Measurements from ENCODE around the gene RCOR1.

Gene RCOR1

GRCh38 chr14:102737402-102738372, 145.2 kb downstream of the RCOR1 start:
- H3K4me3 ChIP-seq (ENCODE audit: low read length): no peak overlapping the region
- DNase-seq (ENCODE audit: low read depth): no peak
- no peak for TF ChIP-seq CTCF (conservative IDR thresholded peaks at IDR 0.05; ENCODE audit: low read length)

- TF ChIP-seq CTCF (conservative IDR thresholded peaks at IDR 0.05; ENCODE audit: low read length): no peak
- no peak overlapping the region for H3K4me3 ChIP-seq (ENCODE audit: low read length)
- DNase-seq (ENCODE audit: low read depth): no peak
Measured at GRCh38 chr14:102738373-102739189, 146.1 kb downstream of the RCOR1 start.

- no peak for DNase-seq (ENCODE audit: low read depth)
- H3K4me3 ChIP-seq (ENCODE audit: low read length): no peak overlapping the region
- TF ChIP-seq CTCF (conservative IDR thresholded peaks at IDR 0.05; ENCODE audit: low read length): no peak
Measured at GRCh38 chr14:102739190-102739469, 146.7 kb downstream of the RCOR1 start.

GRCh38 chr14:102746634-102747438, 154.4 kb downstream of the RCOR1 start:
- H3K4me3 ChIP-seq (ENCODE audit: low read length): no peak overlapping the region
- no peak for TF ChIP-seq CTCF (conservative IDR thresholded peaks at IDR 0.05; ENCODE audit: low read length)
- DNase-seq (ENCODE audit: low read depth): no peak

- DNase-seq (ENCODE audit: low read depth): no peak
- no peak overlapping the region for H3K4me3 ChIP-seq (ENCODE audit: low read length)
- no peak for TF ChIP-seq CTCF (conservative IDR thresholded peaks at IDR 0.05; ENCODE audit: low read length)
Measured at GRCh38 chr14:102748806-102749205, 156.4 kb downstream of the RCOR1 start.

GRCh38 chr14:102749393-102750305, 157.2 kb downstream of the RCOR1 start:
- no peak for TF ChIP-seq CTCF (conservative IDR thresholded peaks at IDR 0.05; ENCODE audit: low read length)
- H3K4me3 ChIP-seq (ENCODE audit: low read length): no peak overlapping the region
- no peak for DNase-seq (ENCODE audit: low read depth)
